ENCODE results near the gene PJA1. TPM values are rescaled to one million over a fixed set of nuclear protein-coding genes. Genes with fewer than 3 reads are reported as not detected.

The PJA1 gene
- polyA plus RNA-seq, 1 of the 3 experiments (the other 2 are of a cell fraction): 16.5 TPM

GRCh38 chrX:69151866-69152284, 13.4 kb downstream of the PJA1 start (continued):
- no peak for TF ChIP-seq CTCF (IDR thresholded peaks at IDR 0.05)

- Histone ChIP-seq H3K27me3 (ENCODE audit: insufficient read depth) (no peaks in the 10 kb centered on the region; the same call in 1 of the 2 replicates), H3K4me3 (ENCODE audit: low read depth in 2 of 2, low read length in 1 of 2) (no peak overlapping the region)
- WGBS (ENCODE audit: low lambda C conversion rate): 56% methylated on average over 12 of the region's 12 CpGs
Observed at GRCh38 chrX:69150281-69150960, 14.8 kb downstream of the PJA1 start.

More at GRCh38 chrX:69150281-69150960, 14.8 kb downstream of the PJA1 start:
- ChIA-PET CTCF (no interaction called here), POLR2A (no interaction called here)
- H3K4me2 ChIP-seq: no peak overlapping the region
- peaks cover 0 to 2% of the 10 kb centered on the region in 2 experiments; a peak in 1 of 4 replicates for H3K4me1 ChIP-seq (ENCODE audit: control insufficient read depth in 1 of 2, insufficient read depth in 2 of 2, low read depth in 1 of 2, low read length in 1 of 2)
- H3K27ac ChIP-seq (ENCODE audit: low read depth in 2 of 2, low read length in 1 of 2): no peak overlapping the region
- H4K20me1 ChIP-seq (ENCODE audit: insufficient read depth): no peaks in the 10 kb centered on the region
- H3K79me2 ChIP-seq (ENCODE audit: insufficient read depth): no peaks in the 10 kb centered on the region
- H3F3A ChIP-seq (replicated peaks; ENCODE audit: insufficient read depth): no peaks in the 10 kb centered on the region
- TF ChIP-seq JUND (IDR thresholded peaks at IDR 0.05) (no peak), EP300 (IDR thresholded peaks at IDR 0.05; ENCODE audit: borderline replicate concordance in 1 of 2, low read depth in 1 of 2, low read length in 1 of 2) (no peak), RCOR1 (IDR thresholded peaks at IDR 0.05; ENCODE audit: low read length) (no peak), MXI1 (IDR thresholded peaks at IDR 0.05; ENCODE audit: low read depth, low read length) (no peak), NFIC (IDR thresholded peaks at IDR 0.05; ENCODE audit: borderline replicate concordance) (no peak), RAD21 (IDR thresholded peaks at IDR 0.05; ENCODE audit: low read length) (no peak), PBX3 (IDR thresholded peaks at IDR 0.05) (no peak), EZH2phosphoT487 (IDR thresholded peaks at IDR 0.05; ENCODE audit: borderline replicate concordance, low read depth) (no peak), ZBTB33 (IDR thresholded peaks at IDR 0.05; ENCODE audit: borderline replicate concordance, low read depth) (no peak), MAX (IDR thresholded peaks at IDR 0.05; ENCODE audit: low read depth) (no peak), USF2 (IDR thresholded peaks at IDR 0.05; ENCODE audit: borderline replicate concordance, low read depth, low read length) (no peak), RFX5 (IDR thresholded peaks at IDR 0.05; ENCODE audit: low read length) (no peak)
- H2AFZ ChIP-seq (ENCODE audit: low read depth): no peak overlapping the region
- H3K9me2 ChIP-seq: no peaks in the 10 kb centered on the region
- peak; percentile 15 for DNase-seq
- H3K36me3 ChIP-seq (replicated peaks in 1 of 2; ENCODE audit: control insufficient read depth in 1 of 2, insufficient read depth in 2 of 2, low read length in 1 of 2): no peaks in the 10 kb centered on the region
- H3K9me3 ChIP-seq: no peaks in the 10 kb centered on the region
- no peak overlapping the region for H3K9ac ChIP-seq
